ENCODE results near the gene MPZ.
"Not testable (repeated sequence)": the region's sequence is repeated elsewhere in the genome, so short reads cannot be mapped to it uniquely, and the experiment has no call there.

The MPZ gene

DNA sequence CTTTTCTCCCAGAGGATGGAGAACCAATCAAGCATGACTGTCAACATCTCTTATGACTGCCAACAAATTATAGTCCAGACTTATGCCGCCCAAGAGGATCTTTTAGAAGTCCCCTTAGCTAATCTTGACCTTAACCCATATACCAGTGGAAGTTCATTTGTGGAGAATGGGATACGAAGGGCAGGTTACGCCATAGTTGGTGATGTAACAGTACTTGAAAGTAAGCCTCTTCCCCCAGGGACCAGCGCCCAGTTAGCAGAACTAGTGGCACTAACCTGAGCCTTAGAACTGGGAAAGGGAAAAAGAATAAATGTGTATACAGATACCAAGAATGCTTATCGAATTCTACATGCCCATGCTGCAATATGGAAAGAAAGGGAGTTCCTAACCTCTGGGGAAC is 54.5 kb downstream of the MPZ start:
- DNase-seq (ENCODE audit: low read depth), result not testable (repeated sequence)
